HG03520 (cell line): ENCODE results near the gene KLHDC8B.
"Not testable (repeated sequence)": the region's sequence is repeated elsewhere in the genome, so short reads cannot be mapped to it uniquely, and the experiment has no call there.

Experiments used
- ATAC-seq: cut with Tn5 transposase; IDR thresholded peaks from one replicate; pipeline ENCODE4 v1.9.1; 2021; ENCODE audit warnings: mild to moderate bottlenecking, moderate library complexity; ENCODE audit not compliant: unreplicated experiment

KLHDC8B gene

GRCh38 chr3:49181351-49181750 lies 10.0 kb downstream of the KLHDC8B start:
- ATAC-seq = no peak

GRCh38 chr3:49182682-49183081 lies 11.3 kb downstream of the KLHDC8B start:
- ATAC-seq = no peak

GRCh38 chr3:49183873-49184272 lies 12.5 kb downstream of the KLHDC8B start:
- no peak for ATAC-seq

- ATAC-seq = no peak
These were observed 20.3 kb downstream of the KLHDC8B start for GRCh38 chr3:49191741-49192140.

GRCh38 chr3:49198161-49198560 lies 26.8 kb downstream of the KLHDC8B start:
- ATAC-seq = no peak

GRCh38 chr3:49198611-49199230 lies 27.3 kb downstream of the KLHDC8B start:
- no peak for ATAC-seq

- ATAC-seq = no peak
These were observed 28.0 kb downstream of the KLHDC8B start for GRCh38 chr3:49199239-49199899.

GRCh38 chr3:49199900-49200281 lies 28.5 kb downstream of the KLHDC8B start:
- no peak for ATAC-seq

GRCh38 chr3:49213541-49213943 lies 42.1 kb downstream of the KLHDC8B start:
- no peak for ATAC-seq

GRCh38 chr3:49213998-49214397 lies 42.6 kb downstream of the KLHDC8B start:
- no peak for ATAC-seq

GRCh38 chr3:49216687-49217086 lies 45.3 kb downstream of the KLHDC8B start:
- ATAC-seq = not testable (repeated sequence)

GRCh38 chr3:49217108-49217507 lies 45.7 kb downstream of the KLHDC8B start:
- not testable (repeated sequence) for ATAC-seq

- no peak for ATAC-seq
These were observed 46.5 kb downstream of the KLHDC8B start for GRCh38 chr3:49217688-49218470.

GRCh38 chr3:49218471-49218989 lies 47.1 kb downstream of the KLHDC8B start:
- not testable (repeated sequence) for ATAC-seq

GRCh38 chr3:49219132-49219531 lies 47.7 kb downstream of the KLHDC8B start:
- ATAC-seq = no peak

- not testable (repeated sequence) for ATAC-seq
These were observed 49.7 kb downstream of the KLHDC8B start for GRCh38 chr3:49220985-49221563.

- no peak for ATAC-seq
These were observed 50.6 kb downstream of the KLHDC8B start for GRCh38 chr3:49222002-49222401.
